ENCODE measurements around the gene TMEM175.

- TF ChIP-seq POLR2A (IDR thresholded peaks at IDR 0.05; ENCODE audit: extremely low read depth, insufficient read length) (no peak), CTCF (IDR thresholded peaks at IDR 0.05; ENCODE audit: low read depth, low read length) (no peak), MYC (IDR thresholded peaks at IDR 0.05; ENCODE audit: low read depth, low read length) (no peak)
Observed at GRCh38 chr4:997375-998071, 65.3 kb downstream of the TMEM175 start.
